Measurements from ENCODE around the gene MAEL. TPM values are rescaled to one million over a fixed set of nuclear protein-coding genes. Genes with fewer than 3 reads are reported as not detected.
A peak's percentile ranks its signal among the peaks of the same experiment; 100 is the strongest.
"Not testable (repeated sequence)": the region's sequence is repeated elsewhere in the genome, so short reads cannot be mapped to it uniquely, and the experiment has no call there.

Gene MAEL
- total RNA-seq, 2 donors from 2014 or later: 2.9 to 5.8 TPM

DNA sequence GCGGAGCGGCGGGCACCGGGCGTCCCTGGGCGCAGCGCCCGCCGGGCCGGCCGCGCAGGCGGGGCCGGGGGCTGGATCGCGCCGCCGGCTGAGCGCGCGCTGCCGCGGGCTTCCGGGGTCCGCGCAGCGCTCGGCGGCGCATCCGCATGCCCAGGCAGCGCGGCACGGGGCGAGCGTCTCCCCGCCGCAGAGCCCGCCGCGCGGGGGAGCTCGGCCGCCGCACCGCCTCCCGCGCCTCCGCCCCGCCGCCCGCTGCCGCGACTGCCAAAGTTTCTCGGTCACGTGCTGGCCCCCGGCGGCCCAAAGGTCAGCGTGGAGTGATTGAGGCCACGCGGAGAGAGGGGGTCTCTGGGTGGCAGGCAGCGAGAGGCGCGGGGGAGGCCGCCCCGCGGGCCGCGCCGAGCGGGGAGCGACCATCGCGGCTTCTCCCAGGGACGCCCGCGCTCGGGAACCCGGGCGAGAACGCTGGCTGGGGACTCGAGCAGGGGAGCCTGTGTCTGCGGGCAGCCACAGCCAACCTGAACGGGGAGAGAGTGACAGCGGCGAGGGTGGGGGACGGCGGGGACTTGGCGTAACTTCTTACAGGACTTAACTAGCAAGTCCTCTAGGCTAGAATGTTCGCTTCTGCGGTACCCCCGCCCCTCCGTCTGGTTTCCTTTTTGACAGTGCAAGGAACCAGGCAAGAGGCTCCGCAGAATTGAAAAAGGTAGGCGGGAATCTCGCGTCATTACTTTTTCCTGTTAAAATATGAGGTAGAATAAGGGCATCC lies 13.5 kb upstream of the MAEL start, which contains the start of gene ILDR2:
Gene ILDR2, minus strand, starts transcription at position 180 of the 769 bp plus-strand sequence. CDS start 272 bp downstream, outside the sequence.
- ATAC-seq (peak; percentile 82 to 88), DNase-seq (peak; percentile 45)
- intact Hi-C loops (cut with DNase I): loop anchor here in 1 of 2 donors (10.0 kb wide), 1 partner anchor 79 kb away; no protein-coding TSS in a partner anchor

DNA sequence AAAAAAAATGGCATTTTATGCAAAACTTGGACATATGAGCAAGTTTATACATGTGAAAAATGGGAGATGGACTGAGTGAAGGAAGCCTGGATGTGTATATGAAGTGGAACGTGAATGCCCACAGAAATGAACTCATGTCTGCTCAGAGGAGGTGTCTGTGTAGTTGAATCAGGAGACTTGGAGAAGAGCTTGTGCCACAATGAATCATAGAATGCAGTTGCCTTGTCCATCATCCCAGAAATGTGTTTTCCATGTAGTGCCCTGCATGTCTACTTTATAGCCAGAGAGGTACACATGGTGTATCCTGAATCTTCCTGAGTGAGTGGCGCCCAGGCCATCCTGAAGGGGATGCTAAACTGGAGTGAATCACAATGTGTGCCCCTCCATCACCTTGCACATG lies 11.1 kb upstream of the MAEL start:
- DNase-seq (no peak), ATAC-seq (no peak)
- intact Hi-C loops (cut with DNase I): loop anchor here in 1 of 2 donors (10.0 kb wide), 1 partner anchor 77 kb away; no protein-coding TSS in a partner anchor

DNA sequence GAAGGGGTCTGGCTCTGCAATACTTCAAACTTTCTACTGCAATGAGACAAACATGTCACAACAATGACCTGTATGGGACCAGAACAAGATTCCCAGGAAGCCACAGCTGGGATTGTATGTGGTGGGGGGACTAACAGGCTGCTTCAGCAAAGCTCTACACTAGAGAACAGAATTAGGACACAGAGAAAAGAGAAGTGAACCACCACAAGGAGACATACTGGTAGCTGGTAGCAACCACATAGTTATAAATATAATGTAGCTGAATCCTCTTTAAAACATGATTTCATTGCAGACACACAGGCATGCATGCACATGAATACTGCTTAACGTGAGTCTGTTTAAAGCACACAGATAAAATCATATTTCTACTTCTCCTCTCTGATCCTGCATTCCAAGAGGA lies 10.3 kb upstream of the MAEL start:
- no peak for DNase-seq
- ATAC-seq: no peak
- intact Hi-C loops (cut with DNase I): loop anchor here in 1 of 2 donors (10.0 kb wide), 1 partner anchor 76 kb away; no protein-coding TSS in a partner anchor

DNA sequence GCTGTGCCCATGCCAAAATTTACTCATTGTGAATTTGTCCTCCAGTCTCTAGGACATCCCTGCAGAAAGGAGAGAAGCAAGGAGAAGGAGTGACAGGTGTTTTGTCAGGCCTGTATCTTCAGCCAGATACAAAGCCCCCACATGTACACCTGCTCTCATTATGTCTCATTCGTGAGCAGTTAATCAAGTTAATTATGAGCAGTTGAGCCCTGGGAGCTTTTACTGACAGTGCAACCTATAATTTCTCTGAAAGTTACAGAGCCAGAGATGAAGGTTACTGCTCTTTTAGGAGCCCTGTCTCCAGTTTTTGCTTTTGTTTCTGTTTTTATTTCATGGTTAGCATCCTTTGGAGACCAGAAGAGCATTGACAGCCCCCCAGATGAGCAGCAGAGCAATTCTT lies 8.7 kb upstream of the MAEL start:
- DNase-seq (no peak), ATAC-seq (no peak)
- intact Hi-C loops (cut with DNase I): no loop called here

DNA sequence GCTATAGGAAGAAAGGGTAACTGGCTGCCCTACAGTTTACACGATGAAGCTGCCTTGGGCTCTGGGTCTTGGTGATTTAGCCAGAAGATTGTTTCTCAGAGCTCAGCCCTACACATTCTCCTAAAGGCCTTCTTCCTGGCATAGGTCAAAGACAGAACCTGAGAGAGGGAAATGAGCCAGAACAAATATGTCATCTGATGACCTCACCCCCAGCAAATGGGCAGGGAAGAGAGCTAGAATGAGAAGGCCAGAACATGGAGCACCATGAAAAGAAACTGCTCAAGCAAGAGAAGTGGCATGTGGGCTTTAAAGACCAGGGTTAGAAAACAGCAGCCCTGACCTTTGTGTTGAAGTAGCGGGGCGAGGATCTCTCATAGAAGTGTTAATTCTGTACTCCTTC lies 8.3 kb upstream of the MAEL start:
- ATAC-seq (no peak), DNase-seq (no peak)
- intact Hi-C loops (cut with DNase I): no loop called here

DNA sequence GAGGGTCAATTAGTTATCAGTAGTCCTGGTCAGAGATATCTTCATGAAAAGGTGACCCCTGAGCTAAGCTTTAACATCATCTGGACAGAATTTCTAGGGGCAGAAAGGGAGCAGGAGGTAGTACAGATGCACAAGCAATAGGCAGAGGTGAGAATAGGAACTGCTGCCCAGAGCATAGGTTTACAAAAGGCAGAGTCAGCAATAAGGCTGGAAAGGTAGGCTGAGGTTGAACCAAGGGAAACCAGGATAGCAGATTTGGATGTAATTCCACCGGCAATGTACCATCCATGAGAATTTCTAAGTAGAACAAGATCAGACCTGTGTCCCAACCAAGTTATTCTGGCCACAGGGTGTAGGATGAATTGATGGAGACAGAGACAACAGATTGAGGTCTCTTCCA lies 7.5 kb upstream of the MAEL start:
- ATAC-seq (no peak), DNase-seq (no peak)
- intact Hi-C loops (cut with DNase I): no loop called here

DNA sequence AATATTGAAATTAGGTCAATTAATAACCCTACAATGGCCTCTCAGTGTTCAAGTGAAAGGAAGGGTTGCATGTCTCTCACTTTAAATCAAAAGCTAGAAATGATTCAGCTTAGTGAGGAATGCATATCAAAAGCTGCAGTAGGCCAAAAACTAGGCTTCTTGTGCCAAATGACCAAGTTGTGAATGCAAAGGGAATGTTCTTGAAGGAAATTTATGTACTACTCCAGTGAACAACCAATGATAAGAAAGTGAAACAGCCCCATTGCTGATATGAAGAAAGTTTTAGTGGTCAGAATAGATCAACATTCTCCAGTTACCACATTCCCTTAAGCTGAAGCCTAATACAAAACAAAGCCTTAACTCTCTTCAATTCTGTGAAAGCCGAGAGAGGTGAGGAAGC lies 10.0 kb downstream of the MAEL start:
- intact Hi-C loops (cut with DNase I): no loop called here
- DNase-seq (no peak), ATAC-seq (no peak)

DNA sequence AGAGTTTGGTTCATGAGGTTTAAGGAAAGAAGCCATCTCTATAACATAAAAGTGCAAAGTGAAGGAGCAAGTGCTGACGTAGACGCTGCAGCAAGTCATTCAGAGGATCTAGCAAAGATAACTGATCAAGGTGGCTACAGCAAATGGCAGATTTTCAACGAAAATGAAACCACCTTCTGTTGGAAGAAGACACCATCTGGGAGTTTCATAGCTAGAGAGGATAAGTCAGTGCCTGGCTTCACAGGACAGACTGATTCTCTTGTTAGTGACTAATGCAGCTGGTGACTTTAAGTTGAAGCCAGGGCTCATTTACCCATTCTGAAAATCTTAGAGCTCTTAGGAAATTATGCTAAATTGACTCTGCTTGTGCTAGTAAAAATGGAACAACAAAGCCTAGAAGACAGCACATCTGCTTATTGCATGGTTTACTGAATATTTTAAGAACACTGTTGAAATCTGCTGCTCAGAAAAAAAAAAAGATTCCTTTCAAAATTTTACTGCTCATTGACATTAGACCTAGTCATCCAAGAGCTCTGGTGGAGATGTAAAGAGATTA lies 10.5 kb downstream of the MAEL start:
- intact Hi-C loops (cut with DNase I): no loop called here
- no peak for DNase-seq
- ATAC-seq: no peak

DNA sequence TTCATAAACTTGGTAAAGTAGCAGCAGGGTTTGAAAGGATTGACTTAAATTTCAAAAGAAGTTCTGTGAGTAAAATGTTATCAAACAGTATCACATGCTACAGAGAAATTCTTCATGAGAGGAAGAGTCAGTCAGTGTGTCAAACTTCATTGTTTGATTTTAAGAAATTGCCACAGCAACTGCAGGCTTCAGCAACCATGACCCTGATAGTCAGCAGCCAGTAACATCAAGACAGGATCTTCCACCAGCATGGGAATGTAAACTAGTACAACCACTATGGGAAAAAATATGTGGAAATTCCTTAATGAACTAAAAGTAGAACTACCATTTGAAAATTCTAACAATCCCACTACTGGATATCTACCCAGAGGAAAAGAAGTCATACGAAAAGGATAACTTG lies 11.5 kb downstream of the MAEL start:
- intact Hi-C loops (cut with DNase I): no loop called here
- no peak for DNase-seq
- no peak for ATAC-seq

DNA sequence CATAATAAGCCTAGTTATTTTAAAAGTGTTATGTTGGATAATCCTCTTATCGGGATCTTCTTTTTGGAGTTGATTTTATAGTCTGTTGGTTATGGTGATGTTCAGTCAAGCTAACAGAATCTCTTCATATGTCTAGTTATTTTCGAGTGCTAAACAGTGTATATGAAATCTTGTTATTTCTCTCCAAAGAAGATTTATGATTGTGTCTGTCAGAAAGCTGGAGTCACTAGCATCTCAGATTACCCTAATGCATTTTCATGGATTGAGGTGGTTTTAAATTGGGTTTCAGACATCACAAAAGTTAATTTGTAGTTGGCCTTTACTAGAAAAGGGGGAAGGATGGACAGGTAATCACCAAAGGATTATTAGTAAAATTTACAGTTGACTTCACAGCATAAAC lies 13.3 kb downstream of the MAEL start:
- ATAC-seq (no peak), DNase-seq (no peak)
- intact Hi-C loops (cut with DNase I): no loop called here

DNA sequence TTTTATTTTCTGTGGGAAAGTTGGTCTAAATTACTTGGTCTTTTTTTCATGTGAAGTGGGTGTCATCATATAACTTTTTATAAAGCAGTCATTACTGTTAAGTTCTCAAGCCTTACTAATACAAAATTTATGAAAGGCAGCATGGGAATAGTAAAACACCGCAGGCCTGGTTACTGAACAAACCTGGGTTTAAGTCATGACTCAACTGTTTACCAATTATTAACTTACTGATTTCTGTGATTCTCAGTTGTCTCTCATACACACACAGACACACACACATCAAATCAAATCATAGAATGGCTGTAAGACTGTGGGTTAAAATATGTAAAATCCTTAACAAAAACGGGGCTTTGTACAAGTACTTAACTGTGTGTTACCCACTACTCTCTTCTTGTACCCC lies 14.6 kb downstream of the MAEL start:
- DNase-seq (no peak), ATAC-seq (no peak)

DNA sequence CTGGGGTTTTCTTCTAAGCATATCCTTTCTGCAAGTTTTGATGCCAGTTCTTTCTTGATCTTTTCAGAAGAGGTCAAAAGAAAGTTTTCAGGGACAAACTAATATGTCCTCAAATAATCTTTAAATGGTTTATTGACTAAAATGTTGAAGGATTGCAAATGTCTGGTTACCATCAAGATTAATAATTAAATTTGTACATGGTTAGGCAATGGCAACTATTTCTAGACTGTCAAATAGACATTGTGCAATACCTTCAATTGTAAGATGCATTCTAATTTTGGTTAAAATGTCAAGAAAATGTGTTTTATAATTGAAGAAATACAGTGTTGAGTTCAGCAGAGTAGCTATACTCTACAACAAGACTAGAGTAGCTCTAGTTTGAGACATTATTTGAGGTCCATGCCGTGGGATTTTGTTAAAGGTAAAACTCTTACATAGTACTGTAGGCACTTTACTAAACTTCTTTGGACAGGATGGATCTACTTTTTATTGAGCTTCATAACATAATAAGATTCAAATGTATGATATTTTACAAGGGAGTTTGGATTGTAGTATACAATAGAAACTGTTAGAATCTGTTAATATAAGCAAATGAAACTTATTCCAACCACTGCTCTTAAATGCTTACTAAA lies 22.6 kb downstream of the MAEL start:
- intact Hi-C loops (cut with DNase I): no loop called here
- no peak for DNase-seq

More for the DNA sequence above, 14.6 kb downstream of the MAEL start:
- intact Hi-C loops (cut with DNase I): no loop called here

DNA sequence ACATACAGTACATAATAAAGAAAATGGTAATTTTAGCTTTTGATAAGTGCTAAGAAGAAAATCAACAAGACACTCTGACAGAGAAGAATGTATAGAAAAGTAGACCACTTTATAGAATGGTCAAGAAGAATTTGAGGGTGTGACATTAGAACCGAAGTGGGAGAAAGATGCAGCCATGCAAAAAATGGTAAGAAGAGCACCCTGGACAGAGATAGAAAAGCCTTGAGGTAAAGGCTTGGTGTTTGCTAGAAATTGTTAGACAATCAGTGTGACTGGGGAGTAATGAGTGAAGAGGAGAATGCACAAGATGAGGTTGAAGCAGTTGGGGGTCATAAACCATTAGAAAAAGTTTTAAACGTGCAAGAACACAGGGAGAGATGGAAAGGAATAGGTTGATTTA lies 23.5 kb downstream of the MAEL start:
- intact Hi-C loops (cut with DNase I): no loop called here
- DNase-seq: no peak
- no peak for ATAC-seq

More for the DNA sequence above, 22.6 kb downstream of the MAEL start:
- ATAC-seq: no peak

DNA sequence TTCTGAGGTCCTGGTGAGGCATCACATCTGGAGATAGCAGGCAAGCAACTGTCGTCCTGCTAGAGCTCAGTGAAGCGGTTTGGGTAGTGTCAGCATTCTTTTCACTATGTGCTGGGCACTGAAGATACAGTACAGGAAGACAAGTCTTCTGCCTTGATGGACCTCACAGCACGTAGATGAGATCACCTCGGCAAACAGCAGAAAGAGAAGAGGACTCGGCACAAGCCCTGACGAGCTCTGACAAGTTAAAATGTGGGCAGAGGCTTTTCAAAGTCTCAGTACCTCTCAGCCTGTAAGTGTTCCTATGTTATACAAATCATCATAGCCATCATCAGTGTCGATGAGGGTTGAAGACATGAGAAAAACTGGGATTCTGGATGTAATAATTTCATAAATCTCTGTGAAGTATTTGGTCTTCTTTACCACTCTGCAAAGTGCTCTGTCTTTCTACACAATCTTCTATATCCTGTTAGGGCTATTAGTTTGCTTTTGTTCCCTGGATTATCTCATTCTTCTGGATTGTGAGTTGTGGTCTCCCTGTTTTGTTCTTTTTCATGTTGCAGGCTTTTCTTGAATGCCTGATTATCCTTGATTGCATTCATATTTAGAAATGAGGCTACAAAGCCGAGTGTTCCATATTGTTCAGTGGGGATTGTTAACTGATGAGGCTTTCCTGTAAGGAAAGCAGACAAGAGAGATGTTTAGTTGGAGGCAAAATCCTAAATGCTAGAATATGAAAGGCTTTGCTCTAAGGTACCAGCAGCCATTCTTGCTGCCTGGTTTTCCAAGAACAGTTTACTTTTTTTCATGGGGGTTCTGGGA lies 24.2 kb downstream of the MAEL start:
- DNase-seq (no peak), ATAC-seq (no peak)
- intact Hi-C loops (cut with DNase I): no loop called here

DNA sequence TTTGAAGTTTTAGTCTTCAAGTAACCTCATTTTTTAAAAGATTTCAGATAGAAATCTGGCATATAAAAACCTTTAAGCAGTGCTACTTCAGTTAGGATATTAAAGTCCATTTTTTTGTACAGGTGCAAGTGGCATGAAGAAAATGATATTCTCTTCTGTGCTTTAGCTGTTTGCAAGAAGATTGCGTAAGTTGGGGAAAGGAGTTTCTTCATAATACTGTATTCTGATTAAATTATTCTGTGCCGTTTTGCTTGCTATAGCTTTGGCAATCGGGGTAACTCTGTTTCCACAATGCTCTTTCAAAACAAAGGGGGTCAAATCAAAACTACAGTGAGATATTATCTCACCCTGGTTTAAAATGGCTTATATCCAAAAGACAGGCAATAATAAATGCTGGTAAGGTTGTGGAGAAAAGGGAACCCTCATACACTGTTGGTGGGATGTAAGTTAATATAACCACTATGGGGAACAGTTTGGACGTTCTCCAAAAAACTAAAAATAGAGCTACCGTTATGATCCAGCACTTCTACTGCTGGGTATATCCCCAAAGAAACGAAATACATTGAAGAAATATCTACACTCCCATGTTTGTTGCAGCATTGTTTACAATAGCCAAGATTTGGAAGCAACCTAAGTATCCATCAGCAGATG lies 27.1 kb downstream of the MAEL start:
- no peak for DNase-seq
- ATAC-seq: no peak
- intact Hi-C loops (cut with DNase I): no loop called here

DNA sequence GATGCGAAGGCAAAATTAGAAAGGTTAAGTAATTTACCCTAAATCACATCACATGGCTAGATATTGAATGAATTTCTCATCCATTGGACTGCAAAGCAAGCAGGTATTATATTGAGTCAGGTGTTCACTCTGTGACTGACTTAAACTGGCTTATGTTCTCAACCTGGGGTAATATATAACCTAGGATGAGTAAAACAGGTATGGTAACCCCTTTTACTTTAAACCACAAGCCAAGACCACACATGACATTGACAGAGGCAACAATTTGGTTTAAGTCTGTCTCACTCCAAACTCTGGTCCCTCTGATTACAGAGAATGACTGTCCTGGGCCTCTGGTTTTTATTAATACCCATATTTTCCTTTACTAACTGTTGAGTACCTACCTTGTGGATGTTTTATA lies 33.3 kb downstream of the MAEL start:
- ATAC-seq: no peak
- intact Hi-C loops (cut with DNase I): no loop called here
- DNase-seq: no peak

DNA sequence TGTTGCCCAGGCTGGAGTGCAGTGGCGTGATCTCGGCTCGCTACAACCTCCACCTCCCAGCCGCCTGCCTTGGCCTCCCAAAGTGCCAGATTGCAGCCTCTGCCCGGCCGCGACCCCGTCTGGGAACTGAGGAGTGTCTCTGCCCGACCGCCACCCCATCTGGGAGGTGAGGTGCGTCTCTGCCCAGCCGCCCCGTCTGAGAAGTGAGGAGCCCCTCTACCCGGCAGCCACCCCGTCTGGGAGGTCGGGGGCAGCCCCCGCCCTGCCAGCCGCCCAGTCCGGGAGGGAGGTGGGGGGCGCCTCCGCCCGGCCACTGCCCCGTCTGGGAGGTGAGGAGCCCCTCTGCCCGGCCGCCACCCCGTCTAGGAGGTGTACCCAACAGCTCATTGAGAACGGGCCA lies 40.5 kb downstream of the MAEL start:
- DNase-seq; ATAC-seq; intact Hi-C loops (cut with DNase I): not testable (repeated sequence)

DNA sequence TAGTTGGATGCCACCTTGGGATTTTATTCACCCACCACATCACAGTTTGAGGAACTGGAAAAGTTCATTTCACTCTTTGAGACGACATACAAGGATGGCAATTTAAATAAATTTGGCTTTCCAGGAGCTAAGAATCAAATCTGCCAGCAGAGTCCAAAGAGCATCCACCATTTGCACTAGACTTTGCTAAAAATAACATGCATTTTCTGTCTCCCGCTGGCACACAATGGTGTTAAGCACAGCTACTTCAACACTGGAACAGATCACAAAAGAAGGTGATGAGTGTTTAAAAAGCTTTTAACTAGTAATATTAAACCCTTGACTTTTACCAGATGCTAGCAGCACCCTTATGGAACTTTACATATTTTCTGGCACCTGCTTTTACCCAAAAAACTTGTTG lies 44.6 kb downstream of the MAEL start:
- ATAC-seq (peak; percentile 26 to 80), DNase-seq (no peak)
- intact Hi-C loops (cut with DNase I): no loop called here
